Spleen (tissue), 11 donors: ENCODE measurements around the gene SUCNR1. TPM values are rescaled to one million over a fixed set of nuclear protein-coding genes. Genes with fewer than 3 reads are reported as not detected.
A peak's percentile ranks its signal among the peaks of the same experiment; 100 is the strongest.
"Not testable (repeated sequence)": the region's sequence is repeated elsewhere in the genome, so short reads cannot be mapped to it uniquely, and the experiment has no call there.

ENCODE experiments used
- DNase-seq: peaks from one replicate; pipeline ENCODE4 v3.0.0-alpha.2; 2020
- H3K27ac ChIP-seq, 8 donors: fragments of 200-600 bp; sonication (generic) in 7 of 8; 1 replicate in 4 of 8; 2 replicates in 4 of 8; pipeline versions ENCODE4 v1.5.0 to v1.8.0; 2016 to 2021; ENCODE audit warnings: inconsistent platforms in 4 of 8, mild to moderate bottlenecking in 4 of 8, moderate library complexity in 1 of 8
- H3K27me3 ChIP-seq, 7 donors: fragments of 200-600 bp; sonication (generic) in 6 of 7; replicated peaks in 1 of 7; 1 replicate in 4 of 7; 2 replicates in 3 of 7; pipeline versions ENCODE4 v1.5.0 to v1.8.0; 2016 to 2021; ENCODE audit warnings: inconsistent platforms in 3 of 7, mild to moderate bottlenecking in 1 of 7
- H3K36me3 ChIP-seq, 6 donors: fragments of 200-600 bp; sonication (generic) in 5 of 6; 1 replicate in 4 of 6; 2 replicates in 2 of 6; pipeline versions ENCODE4 v1.5.0 to v1.8.0; 2016 to 2021; ENCODE audit warnings: inconsistent platforms in 2 of 6
- H3K4me1 ChIP-seq, 6 donors: fragments of 200-600 bp; sonication (generic) in 5 of 6; 1 replicate in 3 of 6; 2 replicates in 3 of 6; pipeline versions ENCODE4 v1.5.0 to v1.8.0; 2016 to 2021; ENCODE audit warnings: inconsistent platforms in 3 of 6
- H3K4me3 ChIP-seq, 8 donors: fragments of 200-600 bp; sonication (generic) in 7 of 8; 1 replicate in 4 of 8; 2 replicates in 4 of 8; pipeline versions ENCODE4 v1.5.0 to v1.8.0; 2016 to 2021; ENCODE audit warnings: inconsistent platforms in 4 of 8, mild to moderate bottlenecking in 4 of 8, moderate library complexity in 2 of 8
- H3K9me3 ChIP-seq, 8 donors: fragments of 200-600 bp; sonication (generic) in 7 of 8; 1 replicate in 4 of 8; 2 replicates in 4 of 8; pipeline versions ENCODE4 v1.5.0 to v1.8.0; 2016 to 2021; ENCODE audit warnings: inconsistent platforms in 4 of 8
- CTCF ChIP-seq, 11 experiments: fragments of 200-600 bp in 7 of 11; fragments of 450-650 bp in 4 of 11; sonication (generic) in 4 of 11; IDR thresholded peaks in 8 of 11; conservative IDR thresholded peaks in 3 of 11; 1 replicate in 7 of 11; 2 replicates in 4 of 11; pipeline versions ENCODE4 v1.4.0 to v1.8.0; 2016 to 2021; ENCODE audit warnings: antibody characterized with exemption in 11 of 11, inconsistent platforms in 4 of 11, mild to moderate bottlenecking in 1 of 11
- POLR2A ChIP-seq, 3 donors: fragments of 450-650 bp; IDR thresholded peaks; one replicate each; pipeline ENCODE4 v1.5.1; 2017; ENCODE audit warnings: antibody characterized with exemption in 3 of 3, mild to moderate bottlenecking in 1 of 3
- POLR2AphosphoS5 ChIP-seq, 3 donors: sonication (generic); formaldehyde crosslinking; IDR thresholded peaks; one replicate each; pipeline ENCODE4 v1.5.1; 2017; ENCODE audit warnings: antibody characterized with exemption in 3 of 3
- WGBS, 5 donors: extraction: QIAGEN DNeasy Blood & Tissue Kit in 3 of 5; methylation state at CpG; one replicate each; pipeline versions ENCODE4 v1.1.5 to v1.1.7; 2013 to 2018; 5-methylcytosine and 5-hydroxymethylcytosine counted together
- intact Hi-C: fragments of 100-400 bp; cut with DNase I; formaldehyde crosslinking; loops from one replicate; pipeline ENCODE4 v1.15.0; 2023; ENCODE audit warnings: low total_unique reads
- polyA plus RNA-seq, 3 donors: library from polyadenylated mRNA; stranded (reverse); fragments of 200-250 nt; gene quantifications; one replicate each; pipeline ENCODE4 v1.2.1, GENCODE V29; 2013
- total RNA-seq, 7 donors: library from RNA; depleted of rRNA in 3 of 7; stranded (reverse); fragments of >200 nt in 3 of 7; fragmentation: NEBNext Ultra II Directional in 4 of 7; extraction: Animal tissue kit (Norgen Biotek cat#: 25700) in 4 of 7; gene quantifications; one replicate each; pipeline versions ENCODE4 v1.1.0 to v1.2.1, GENCODE V29; 2016 to 2021
- donor health status: healthy with polysubstance abuse.
- donor health status: DM: no; HTN: no; CAD: no; lungs with moderate emphysema.
- donor health status: DM: no; HTN: no; CAD: no.
- donor health status: Bipolar disorder and iron deficiency.
- donor health status: healthy.
- donor health status: DM: no; HTN: no; CAD: no.
- donor health status: DM: yes; HTN: yes; CAD: no.

Gene SUCNR1
- total and polyA plus RNA-seq, 10 donors = 0.37 to 21.5 (median 8.9) TPM

GRCh38 chr3:151880416-151880690, 6.9 kb downstream of the SUCNR1 start:
- 67 to 89% (median 88%) methylated on average over 2 of the region's 2 CpGs for WGBS, 5 donors
- peaks cover 0 to 8% (median 0%) of the 10 kb centered on the region in 8 donors for H3K9me3 ChIP-seq
- H3K27me3 ChIP-seq = no peaks in the 10 kb centered on the region
- TF ChIP-seq POLR2A (IDR thresholded peaks at IDR 0.05) (no peak), CTCF (IDR thresholded peaks at IDR 0.05 in 8 of 11, conservative IDR thresholded peaks at IDR 0.05 in 3 of 11) (no peak), POLR2AphosphoS5 (IDR thresholded peaks at IDR 0.05) (no peak)
- peaks cover 0 to 30% (median 13%) of the 10 kb centered on the region in 6 donors for H3K4me1 ChIP-seq
- intact Hi-C loops = no loop called here
- DNase-seq = no peak
- no peaks in the 10 kb centered on the region for H3K36me3 ChIP-seq
- no peak overlapping the region for H3K27ac ChIP-seq
- H3K4me3 ChIP-seq = no peak overlapping the region

- Histone ChIP-seq H3K4me3 (no peak overlapping the region), H3K27me3 (no peaks in the 10 kb centered on the region), H3K9me3 (peaks cover 0 to 8% (median 0%) of the 10 kb centered on the region in 8 donors), H3K4me1 (peaks cover 0 to 22% (median 9%) of the 10 kb centered on the region in 6 donors), H3K36me3 (no peaks in the 10 kb centered on the region), H3K27ac (no peak overlapping the region)
- WGBS, 5 donors = 91 to 97% (median 94%) methylated on average over 6 of the region's 6 CpGs
- intact Hi-C loops = no loop called here
- TF ChIP-seq POLR2A (IDR thresholded peaks at IDR 0.05) (no peak), POLR2AphosphoS5 (IDR thresholded peaks at IDR 0.05) (no peak), CTCF (IDR thresholded peaks at IDR 0.05 in 8 of 11, conservative IDR thresholded peaks at IDR 0.05 in 3 of 11) (no peak)
- DNase-seq = no peak
Measured at GRCh38 chr3:151881137-151881536, 7.7 kb downstream of the SUCNR1 start.

GRCh38 chr3:151885397-151885796, 12.0 kb downstream of the SUCNR1 start:
- H3K4me3 ChIP-seq, DNase-seq, H3K9me3 ChIP-seq, intact Hi-C loops, H3K27ac ChIP-seq, H3K27me3 ChIP-seq, H3K36me3 ChIP-seq: not testable (repeated sequence)
- 39 to 79% (median 55%) methylated on average over 3 of the region's 3 CpGs for WGBS, 5 donors
- peaks cover 0 to 17% (median 0%) of the 10 kb centered on the region in 6 donors for H3K4me1 ChIP-seq

- DNase-seq, H3K9me3 ChIP-seq, H3K27me3 ChIP-seq, H3K36me3 ChIP-seq, H3K4me3 ChIP-seq, intact Hi-C loops: not testable (repeated sequence)
- H3K4me1 ChIP-seq = peaks cover 0 to 36% (median 2%) of the 10 kb centered on the region in 6 donors
- H3K27ac ChIP-seq = peak overlapping the region in 1 of 8 donors; percentile 81
- 92 to 100% (median 94%) methylated on average over 1 of the region's 3 CpGs for WGBS, 5 donors
Measured at GRCh38 chr3:151887450-151888211, 14.2 kb downstream of the SUCNR1 start.

- Histone ChIP-seq H3K27ac (peak overlapping the region in 7 of 8 donors; percentile 23 to 81 (median 66)), H3K9me3 (no peaks in the 10 kb centered on the region), H3K36me3 (no peaks in the 10 kb centered on the region), H3K4me3 (peak overlapping the region in 1 of 8 donors; percentile 35), H3K27me3 (no peaks in the 10 kb centered on the region), H3K4me1 (peaks cover 0 to 47% (median 5%) of the 10 kb centered on the region in 6 donors)
- WGBS, 5 donors = 25 to 45% (median 30%) methylated on average over 4 of the region's 4 CpGs
- intact Hi-C loops = no loop called here
- no peak for DNase-seq
- TF ChIP-seq POLR2A (IDR thresholded peaks at IDR 0.05) (no peak), POLR2AphosphoS5 (IDR thresholded peaks at IDR 0.05) (no peak), CTCF (IDR thresholded peaks at IDR 0.05 in 8 of 11, conservative IDR thresholded peaks at IDR 0.05 in 3 of 11) (no peak)
Measured at GRCh38 chr3:151890721-151891141, 17.3 kb downstream of the SUCNR1 start.
